ENCODE data around the gene LPCAT3.

DNA sequence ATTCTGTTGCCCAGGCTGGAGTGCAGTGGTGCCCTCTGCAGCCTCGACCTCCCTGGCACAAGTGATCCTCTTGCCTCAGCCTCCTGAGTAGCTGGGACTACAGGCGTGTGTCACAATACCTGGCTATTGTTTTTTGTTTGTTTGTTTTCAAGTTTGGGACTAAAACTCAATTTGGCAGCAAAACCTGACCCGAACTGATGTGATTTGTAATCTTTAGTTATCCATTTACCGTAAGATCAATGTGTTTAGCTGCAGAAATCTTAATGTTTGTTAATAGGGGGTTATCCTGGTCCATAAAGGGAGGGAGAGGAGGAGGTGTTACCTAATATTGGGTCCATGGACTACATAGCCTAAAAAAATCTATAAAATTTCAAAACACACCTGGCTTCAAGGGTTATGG is 41.5 kb upstream of the LPCAT3 start:
- TF ChIP-seq, protein P1, sequence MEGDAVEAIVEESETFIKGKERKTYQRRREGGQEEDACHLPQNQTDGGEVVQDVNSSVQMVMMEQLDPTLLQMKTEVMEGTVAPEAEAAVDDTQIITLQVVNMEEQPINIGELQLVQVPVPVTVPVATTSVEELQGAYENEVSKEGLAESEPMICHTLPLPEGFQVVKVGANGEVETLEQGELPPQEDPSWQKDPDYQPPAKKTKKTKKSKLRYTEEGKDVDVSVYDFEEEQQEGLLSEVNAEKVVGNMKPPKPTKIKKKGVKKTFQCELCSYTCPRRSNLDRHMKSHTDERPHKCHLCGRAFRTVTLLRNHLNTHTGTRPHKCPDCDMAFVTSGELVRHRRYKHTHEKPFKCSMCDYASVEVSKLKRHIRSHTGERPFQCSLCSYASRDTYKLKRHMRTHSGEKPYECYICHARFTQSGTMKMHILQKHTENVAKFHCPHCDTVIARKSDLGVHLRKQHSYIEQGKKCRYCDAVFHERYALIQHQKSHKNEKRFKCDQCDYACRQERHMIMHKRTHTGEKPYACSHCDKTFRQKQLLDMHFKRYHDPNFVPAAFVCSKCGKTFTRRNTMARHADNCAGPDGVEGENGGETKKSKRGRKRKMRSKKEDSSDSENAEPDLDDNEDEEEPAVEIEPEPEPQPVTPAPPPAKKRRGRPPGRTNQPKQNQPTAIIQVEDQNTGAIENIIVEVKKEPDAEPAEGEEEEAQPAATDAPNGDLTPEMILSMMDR (IDR thresholded peaks at IDR 0.05): no peak
- TF ChIP-seq, protein P2, sequence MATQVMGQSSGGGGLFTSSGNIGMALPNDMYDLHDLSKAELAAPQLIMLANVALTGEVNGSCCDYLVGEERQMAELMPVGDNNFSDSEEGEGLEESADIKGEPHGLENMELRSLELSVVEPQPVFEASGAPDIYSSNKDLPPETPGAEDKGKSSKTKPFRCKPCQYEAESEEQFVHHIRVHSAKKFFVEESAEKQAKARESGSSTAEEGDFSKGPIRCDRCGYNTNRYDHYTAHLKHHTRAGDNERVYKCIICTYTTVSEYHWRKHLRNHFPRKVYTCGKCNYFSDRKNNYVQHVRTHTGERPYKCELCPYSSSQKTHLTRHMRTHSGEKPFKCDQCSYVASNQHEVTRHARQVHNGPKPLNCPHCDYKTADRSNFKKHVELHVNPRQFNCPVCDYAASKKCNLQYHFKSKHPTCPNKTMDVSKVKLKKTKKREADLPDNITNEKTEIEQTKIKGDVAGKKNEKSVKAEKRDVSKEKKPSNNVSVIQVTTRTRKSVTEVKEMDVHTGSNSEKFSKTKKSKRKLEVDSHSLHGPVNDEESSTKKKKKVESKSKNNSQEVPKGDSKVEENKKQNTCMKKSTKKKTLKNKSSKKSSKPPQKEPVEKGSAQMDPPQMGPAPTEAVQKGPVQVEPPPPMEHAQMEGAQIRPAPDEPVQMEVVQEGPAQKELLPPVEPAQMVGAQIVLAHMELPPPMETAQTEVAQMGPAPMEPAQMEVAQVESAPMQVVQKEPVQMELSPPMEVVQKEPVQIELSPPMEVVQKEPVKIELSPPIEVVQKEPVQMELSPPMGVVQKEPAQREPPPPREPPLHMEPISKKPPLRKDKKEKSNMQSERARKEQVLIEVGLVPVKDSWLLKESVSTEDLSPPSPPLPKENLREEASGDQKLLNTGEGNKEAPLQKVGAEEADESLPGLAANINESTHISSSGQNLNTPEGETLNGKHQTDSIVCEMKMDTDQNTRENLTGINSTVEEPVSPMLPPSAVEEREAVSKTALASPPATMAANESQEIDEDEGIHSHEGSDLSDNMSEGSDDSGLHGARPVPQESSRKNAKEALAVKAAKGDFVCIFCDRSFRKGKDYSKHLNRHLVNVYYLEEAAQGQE (IDR thresholded peaks at IDR 0.05; ENCODE audit: insufficient read depth in 1 of 2, low read depth in 2 of 2, low read length in 1 of 2): no peak
- TF ChIP-seq POLR2AphosphoS5 (IDR thresholded peaks at IDR 0.05; ENCODE audit: low read depth, low read length) (no peak), SIN3A (IDR thresholded peaks at IDR 0.05; ENCODE audit: borderline replicate concordance, insufficient read depth, low read depth, low read length) (no peak)

Data from Panc1 (cell line).